A204.1 (cell line): ENCODE results near the gene CEMIP.
"Not testable (repeated sequence)": the region's sequence is repeated elsewhere in the genome, so short reads cannot be mapped to it uniquely, and the experiment has no call there.

ENCODE experiments used
- FAIRE-seq: peaks from 2 replicates; lab custom pipeline; 2012; peaks lifted over from hg19 to GRCh38; lab: Jason Lieb, UNC

Gene CEMIP

DNA sequence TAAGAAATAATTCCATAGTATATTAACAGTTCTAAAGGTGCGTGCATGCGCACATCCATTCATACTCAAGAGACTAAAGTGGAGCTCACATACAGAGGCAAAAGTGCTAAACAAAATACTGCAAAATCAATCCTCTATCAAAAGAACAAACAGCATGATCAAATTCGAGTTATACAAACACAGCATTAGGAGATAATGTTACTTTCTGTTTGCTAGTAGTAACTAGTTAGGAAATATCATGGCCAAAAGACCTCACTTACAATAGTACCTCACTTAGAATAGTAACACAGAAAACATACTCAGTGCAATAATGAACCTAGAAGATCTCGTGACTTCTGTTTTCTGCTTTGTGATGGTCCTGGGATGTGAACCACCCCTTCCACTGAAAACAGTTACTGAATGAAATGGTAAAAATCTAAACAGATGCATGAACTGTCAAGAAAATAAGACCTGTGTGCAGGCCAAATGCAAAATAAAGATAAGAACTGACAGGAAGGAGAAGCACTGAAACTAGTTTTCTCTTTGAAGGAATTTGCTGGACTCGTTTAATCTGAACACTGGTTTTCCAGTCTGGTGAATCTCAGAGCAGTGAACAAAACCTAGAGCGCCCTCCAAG is 20.9 kb upstream of the CEMIP start:
- no peak for FAIRE-seq

DNA sequence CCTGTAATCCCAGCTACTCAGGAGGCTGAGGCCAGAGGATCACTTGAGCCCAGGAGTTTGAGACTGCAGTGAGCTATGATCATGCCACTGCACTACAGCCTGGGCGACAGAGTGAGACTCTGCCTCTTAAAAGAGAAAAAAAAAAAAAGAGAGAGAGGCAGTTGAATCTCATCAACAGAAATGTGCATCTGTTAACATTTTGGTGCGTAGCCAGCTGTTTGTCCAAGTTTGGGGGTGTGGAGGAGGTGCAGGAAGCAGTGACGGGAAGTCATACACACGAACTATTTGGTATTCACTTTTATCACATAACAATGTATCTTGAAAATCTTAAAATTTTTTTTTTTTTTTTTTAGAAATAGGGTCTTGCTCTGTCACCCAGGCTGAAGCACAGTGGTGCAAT is 18.2 kb upstream of the CEMIP start:
- no peak for FAIRE-seq

DNA sequence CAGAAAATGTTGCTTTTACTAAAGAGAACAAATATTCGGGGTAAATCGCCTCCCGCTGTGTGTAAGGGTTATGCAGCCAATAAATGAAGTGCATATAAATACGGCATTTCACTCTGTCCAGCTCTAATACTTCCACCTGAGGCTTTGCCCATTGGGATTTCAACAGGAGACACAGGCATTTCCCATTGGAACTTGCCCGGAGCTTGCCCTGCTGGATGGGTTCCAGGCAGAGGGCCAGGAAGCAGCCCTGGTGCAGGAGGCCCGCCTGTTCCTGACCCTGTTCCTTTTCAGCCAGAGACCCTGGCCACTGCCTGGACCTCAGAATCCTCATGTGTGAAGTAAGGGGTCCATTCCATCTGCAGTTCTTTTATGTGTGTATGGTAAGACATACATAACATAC is 17.4 kb upstream of the CEMIP start:
- FAIRE-seq, result no peak

DNA sequence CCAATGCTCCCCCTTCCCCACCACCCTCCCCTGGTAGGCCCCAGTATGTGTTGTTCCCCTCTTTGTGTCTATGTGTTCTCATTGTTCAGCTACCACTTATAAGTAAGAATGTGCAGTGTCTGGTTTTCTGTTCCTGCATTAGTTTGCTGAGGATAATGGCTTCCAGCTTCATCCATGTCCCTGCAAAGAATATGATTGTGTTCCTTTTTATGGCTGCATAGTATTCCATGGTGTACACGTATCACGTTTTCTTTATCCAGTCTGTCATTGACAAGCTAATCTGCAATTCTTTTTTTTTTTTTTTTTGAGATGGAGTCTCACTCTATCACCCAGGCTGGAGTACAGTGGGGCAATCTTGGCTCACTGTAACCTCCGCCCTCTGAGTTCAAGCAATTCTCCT is 15.9 kb upstream of the CEMIP start:
- FAIRE-seq, result not testable (repeated sequence)

DNA sequence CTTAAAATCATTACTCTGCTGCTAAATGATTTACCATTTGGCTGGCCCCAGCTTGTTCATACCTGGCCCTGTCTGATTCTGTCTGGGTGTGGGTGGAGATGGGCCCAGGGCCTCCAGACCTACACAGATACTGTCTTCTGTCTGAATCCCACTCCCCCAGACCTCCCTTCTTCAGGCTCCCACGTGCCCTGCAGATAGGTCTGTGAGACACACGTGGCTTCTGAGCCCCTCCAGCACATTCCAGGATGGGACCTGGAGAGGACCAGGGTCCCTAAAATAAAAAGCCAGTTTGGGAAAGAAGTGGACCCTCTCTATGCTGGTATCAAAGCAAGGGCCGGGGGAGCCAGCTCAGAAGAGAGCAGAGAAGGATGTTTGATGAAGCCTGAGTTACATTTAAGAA is 14.6 kb upstream of the CEMIP start:
- FAIRE-seq, result no peak

DNA sequence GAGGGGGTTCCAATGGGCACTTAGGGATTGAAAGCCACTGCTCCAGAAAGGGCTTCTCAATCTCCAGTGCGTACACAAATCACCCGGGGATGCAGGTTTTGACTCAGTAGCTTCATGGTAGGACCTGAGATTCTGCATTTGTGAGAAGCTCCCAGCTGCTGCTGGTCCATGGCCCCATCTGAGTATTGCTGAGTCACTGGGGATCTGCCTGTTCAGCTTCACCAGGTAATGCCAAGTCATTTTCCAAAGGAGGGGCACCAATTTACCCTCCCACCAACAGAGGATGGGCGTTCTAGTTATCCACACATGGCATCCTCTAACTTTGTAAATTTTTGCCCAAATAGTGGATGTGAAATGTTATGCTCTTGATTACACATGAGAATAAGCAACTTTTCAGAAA is 12.9 kb upstream of the CEMIP start:
- no peak for FAIRE-seq

DNA sequence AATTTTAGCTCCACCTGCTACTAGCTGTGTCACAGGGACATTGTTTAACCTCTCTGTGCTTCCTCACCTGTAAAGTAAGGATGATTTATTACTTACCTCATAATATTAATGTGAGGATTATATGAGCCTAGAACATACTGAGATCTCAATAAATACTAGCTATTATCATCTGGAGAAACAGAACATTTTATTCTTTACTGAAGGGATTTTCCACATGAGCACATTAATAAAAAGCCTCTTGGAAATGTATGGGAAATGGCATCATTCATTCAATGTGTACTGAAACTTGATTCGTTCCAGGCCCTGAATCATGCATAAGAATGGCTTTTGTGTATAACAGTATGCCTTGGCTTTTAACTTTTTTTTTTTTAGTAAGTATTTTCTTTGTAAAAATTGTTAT is 11.0 kb upstream of the CEMIP start:
- no peak for FAIRE-seq

DNA sequence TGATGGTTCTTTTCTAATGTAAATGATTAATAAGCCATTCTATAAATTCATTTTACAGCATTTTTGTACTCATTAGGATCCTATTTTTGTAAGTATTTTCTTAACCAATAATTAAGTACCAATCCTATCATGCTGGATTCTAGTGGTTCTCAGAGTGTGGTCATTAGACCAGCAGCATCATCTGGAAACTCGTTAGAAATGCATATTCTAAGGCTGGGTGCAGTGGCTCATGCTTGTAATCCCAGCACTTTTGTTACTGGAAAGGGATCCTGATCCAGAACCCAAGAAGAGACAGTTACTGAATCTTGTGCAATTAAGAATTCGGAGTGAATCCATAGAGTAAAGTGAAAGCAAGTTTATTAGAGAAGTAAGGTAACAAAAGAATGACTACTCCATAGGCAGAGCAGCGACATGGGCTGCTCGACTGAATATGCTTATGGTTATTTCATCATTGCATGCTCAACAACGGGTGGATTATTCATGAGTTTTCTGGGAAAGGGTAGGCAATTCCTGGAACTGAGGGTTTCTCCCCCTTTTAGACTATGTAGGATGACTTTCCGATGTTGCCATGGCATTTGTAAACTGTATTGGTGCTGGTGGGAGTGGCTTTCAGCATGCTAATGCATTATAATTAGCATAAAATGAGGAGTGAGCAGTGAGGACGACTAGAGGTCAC is 9.9 kb upstream of the CEMIP start:
- no peak for FAIRE-seq

DNA sequence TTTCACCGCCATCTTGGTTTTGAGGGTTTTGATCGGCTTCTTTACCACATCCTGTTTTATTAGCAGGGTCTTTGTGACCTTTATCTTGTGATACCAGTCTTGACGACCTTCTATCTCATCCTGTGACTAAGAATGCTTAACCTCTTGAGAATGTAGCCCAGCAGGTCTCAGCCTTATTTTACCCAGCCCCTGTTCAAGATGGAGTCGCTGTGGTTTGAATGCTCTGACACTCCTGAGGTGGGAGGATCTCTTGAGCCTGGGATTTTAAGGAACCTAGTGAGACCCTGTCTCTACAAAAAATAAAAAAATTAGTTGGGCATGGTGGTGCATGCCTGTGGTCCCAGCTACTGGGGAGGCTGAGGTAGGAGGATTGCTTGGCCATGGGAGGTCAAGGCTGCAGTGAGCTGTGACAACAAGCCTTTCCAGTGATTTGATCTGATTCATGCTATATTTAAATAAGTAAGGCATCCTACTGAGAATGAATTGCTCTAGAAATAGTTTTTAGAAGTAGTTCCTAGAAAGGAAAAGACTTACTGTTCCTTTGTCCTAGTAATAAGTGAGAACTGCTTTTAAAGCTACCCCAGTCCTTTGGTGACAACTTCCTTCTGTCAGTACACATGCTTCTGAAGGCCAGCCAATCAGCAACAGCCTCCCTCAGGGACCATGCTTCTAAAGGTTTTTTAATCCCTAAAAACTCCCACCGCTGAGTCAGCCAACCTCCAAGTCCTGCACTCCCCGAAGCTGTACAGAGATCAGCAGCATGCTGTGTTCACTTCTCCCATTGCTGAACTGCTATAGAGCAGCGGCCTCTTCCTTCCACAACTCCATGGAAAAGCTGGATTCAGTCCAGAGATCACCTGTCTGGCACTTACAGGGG is 9.1 kb upstream of the CEMIP start:
- no peak for FAIRE-seq

DNA sequence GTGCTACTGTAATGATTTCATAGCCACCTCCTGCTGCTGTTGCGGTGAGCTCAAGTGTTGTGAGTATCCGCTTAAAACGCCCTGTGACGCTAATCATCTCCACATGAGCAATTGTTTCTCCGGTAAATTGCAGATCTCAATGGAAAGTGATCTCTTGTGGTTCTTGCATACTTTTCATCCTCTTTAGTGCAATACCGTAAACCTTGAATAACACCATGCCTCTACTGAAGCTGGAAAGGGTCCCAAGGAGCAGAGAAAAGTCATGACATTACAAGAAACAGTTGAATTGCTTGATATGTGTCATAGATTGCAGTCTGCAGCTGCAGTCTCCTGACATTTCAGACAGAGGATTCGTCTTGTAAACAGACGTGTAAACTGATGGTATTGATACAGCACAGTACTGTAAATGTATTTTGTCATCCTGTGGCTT is 6.0 kb upstream of the CEMIP start:
- FAIRE-seq, result no peak

DNA sequence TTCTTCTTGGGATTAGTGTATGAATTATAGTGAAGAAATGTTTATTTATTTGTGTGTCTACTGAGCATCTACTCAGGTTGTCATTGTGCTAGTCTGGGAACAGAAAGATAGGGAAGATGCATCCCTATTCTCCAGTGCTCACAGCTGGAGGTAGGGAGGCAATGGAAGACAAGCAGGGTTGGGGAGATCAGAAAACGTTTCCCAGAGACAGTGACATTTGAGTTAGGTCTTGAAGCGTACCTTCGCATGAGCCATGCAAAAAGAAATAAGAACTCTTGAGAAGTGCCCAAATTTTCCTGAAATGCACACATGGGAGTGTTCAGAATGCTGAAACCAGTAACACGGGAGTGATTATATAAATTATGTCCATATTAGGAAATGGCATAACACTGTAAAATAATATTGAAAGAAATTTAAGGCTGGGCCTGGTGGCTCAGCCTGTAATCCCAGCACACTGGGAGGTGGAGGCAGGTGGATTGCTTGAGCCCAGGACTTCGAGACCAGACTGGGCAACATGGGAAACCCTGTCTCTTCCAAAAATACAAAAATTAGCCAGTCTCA is 5.3 kb upstream of the CEMIP start:
- no peak for FAIRE-seq

DNA sequence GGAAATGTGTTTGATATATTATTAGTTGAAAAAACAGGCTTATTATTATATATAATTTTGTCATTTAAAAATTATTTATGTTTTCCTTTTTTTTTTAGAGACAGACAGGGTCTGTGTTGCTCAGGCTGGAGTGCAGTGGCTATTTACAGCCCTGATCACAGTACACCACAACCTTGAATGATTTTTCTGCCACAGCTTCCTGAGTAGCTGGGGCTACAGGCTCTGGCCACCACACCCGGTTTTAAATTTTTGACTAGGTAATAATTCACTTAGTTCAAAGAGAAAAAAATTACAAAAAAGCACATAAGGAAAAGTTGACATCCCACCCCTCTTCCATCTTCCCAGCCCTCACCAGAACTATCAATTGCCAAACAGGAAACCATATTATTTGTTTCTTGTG is 4.7 kb upstream of the CEMIP start:
- no peak for FAIRE-seq

DNA sequence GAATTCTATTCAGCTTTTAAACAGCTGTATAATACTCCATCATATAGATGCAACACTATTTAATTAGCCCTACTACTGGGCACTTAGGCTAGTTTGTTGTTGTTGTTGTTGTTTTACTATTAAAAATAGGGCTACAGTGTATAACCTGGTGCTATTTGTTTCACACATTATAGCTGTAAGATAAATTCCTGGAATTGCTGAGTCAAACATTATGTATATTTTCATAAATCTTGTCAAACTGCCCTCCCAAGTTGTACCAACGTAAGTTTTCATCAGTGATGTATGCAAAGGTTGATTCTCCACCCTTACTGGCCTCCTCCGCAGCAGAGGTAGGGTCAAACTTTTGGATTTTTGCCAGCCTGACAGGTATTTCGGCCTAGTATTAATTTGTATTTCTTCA is 3.8 kb upstream of the CEMIP start:
- FAIRE-seq, result no peak

DNA sequence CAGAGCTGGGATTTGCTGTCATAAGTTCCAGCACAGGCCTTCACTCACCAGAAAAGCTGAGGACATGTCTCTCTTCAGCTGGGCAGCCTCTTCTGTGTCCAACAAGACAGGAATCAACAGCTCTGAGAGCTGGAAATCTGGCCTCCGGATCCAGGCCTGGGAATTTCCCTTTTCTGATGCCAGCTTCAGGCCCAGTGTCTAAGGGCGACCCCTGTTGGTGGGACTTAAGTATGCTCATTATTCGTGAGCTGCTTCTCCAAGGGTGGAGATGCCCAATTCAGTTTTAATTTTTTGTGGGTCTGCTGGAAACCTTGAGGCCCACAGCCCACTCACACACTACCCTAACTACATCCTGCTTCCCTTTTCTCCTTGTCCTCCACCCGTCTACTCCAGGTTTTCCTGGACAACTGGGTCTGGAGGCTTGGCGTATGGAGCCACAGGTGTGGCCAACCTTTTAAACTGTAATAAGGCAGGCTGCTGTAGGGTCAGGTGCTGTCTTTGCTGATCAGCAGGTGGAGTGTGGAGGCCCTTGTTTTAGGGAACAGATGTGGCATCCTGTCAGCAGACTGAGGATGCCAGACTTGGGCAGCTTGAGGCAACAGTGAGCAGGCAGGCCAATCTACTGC is 2.6 kb upstream of the CEMIP start:
- FAIRE-seq, result peak; percentile 70

DNA sequence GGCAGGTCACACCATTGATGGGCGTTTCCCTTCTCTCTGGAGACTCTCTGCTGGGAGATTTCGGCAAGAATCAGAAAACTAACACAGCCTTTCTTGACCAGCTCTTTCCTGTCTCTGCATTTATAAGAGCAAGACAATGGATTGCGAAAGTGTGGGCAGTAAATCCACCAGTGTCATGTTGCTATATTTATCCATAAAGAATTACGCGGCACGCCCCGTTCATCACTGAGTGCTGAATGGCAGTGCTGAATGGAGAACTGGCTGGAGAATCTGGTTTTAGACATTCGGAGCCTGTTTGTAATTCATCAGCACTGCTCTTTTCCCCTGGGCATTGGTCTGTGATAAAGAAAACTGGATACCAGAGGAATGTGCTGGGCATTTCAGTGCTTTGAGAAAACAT is 2.0 kb upstream of the CEMIP start:
- no peak for FAIRE-seq

DNA sequence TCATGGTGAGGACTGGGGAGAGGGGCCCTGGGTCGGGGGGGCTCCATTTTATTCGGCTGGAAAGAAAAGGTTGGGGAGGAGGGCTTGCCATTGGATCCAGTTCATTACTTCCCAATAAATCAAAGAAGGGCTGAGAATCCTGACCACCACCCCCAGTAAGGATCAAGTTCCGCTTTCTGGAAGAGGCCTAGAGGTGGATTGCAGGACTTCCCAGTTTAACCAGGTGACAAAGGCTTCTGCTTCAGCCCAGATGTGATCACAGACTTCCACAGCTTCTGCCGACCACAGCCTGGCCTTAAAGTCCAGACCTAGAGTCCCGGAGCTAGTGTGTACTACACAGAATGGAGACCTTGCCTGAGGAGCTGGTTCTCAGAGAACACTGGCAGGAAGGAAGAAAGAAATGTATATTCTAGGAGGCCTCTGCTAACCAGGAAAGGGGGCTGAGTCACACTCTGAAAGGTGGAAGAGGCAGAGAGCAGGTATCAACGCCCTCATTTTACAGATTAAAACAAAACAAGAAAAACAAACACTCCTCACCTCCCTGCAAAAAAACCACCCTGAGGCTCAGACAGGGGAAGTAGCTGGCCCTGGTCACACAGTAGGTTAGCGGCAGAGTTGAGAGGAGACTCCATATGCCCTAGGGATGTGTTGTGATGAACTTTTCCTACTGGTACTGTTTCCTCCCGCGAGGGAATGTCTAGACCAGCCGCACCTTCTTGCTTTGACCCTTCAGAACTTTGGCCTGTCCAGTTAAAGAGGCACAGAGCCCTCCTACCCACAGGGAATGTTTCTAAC is 1.1 kb upstream of the CEMIP start:
- FAIRE-seq, result no peak

DNA sequence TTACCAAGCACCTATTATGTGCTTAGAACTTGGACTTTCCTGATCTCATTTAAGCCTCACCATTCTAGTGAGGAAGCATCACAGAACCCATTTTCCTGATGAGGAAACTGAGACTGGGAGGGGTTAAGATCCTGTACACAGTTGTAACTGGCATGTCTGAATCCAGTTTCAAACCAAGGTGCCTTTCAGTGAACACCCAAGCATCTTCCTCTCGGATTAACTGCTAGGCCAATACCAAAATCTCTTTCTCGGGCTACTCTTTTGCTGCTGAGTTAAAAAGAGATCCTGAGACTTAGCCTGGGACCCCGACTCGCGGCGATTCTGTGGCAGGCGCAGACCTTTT is 578 bp upstream of the CEMIP start:
- FAIRE-seq, result no peak

DNA sequence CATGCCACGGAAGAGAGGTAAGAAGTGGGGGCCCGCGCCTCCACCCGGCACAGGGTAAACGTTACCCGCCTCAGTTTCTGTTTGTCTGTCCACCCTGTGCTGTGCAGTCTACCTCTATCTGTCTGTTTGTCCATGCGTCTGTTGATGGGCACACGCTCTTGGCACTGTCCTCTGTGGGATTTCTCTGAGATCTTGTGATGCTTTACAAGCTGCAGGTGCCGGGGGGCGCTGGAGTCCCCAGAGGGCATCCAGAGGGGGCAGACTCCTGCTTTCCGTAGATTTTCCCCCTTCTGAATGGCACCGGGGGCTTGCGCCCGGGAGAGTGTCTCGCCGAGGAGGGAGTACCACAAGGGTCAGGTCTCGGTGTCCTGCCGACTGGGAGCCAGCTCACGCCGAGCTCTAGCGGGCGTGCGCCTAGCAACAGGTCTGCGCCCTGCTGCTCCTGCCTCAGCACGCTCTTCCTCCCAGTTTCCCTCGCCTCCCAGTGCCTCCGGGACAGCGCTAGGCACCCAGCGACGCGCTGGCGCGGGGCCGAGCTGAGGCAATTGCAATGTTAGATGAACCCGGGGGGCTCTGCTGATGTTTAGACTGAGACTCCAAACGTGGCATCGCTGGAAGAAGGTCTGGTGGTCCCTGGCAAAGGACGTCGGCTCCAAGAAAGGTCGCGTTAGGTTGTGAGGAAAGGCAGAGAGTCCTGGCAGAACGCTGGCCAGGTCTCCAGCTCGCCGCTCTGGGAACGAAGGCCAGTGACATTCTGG is 667 bp downstream of the CEMIP start:
- FAIRE-seq, result no peak

DNA sequence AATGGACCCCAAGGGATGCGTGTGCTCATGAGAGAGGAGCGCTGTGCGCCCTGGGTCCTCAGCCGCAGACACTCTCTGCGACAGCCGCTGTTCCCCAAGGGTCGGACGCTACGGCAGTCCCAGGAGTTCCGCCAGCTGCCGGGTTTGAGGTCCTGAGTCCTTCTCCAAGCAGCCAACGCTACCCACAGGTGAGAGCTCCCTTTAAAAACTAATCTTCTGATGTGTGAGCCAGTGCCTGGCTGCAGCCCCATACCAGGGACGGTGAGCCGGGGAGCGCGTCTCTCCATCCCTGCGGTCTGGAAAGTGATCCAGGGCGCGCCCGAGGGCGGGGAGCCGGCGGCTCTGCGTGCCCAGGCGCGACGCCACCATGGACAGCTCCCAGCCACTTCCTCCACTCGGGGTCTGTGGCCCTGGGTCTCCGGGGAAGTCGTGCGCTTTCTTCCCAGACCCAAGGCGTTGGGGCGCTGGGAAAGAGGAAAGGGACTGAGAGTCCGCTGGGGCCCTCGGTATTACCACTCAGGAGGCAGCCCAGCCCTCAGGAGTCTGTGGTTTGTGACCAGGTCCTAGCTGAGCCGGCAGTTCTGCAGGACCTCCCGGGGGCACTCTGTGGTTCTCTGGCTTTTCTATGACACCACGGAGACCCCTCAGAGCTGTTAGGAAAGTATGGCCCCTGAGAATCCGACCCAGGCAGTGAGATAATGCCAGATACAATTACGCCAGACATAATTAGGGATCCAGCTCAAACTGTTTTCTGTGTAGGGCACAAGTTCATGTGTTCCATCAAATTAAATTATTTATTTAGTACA is 1.4 kb downstream of the CEMIP start:
- no peak for FAIRE-seq

DNA sequence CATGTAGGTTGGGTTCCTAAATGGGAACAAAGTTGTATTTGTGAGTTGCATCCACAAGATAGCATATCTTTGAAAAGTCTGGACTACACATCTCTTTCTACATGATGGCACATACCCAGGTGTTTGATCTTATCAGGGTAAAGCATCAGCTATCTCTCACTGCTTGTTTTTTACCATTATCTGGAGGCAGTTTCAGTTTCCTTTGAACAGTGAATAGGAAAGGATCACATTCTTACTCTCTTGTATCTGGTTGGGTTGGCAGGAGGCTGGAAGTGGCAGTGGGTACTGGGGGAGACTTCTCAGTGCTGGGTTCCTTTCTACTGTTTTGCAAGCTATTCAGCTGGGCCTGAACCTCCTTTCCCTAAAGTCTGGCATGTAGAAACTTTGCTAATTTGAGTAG is 4.1 kb downstream of the CEMIP start:
- FAIRE-seq, result no peak
